Neural progenitor cell (in vitro differentiated cells): Measurements from ENCODE around the gene TXNDC17. TPM values are rescaled to one million over a fixed set of nuclear protein-coding genes. Genes with fewer than 3 reads are reported as not detected.

Source experiments
- DNase-seq: peaks from one replicate; pipeline ENCODE4 v3.0.0-alpha.2; 2016; ENCODE audit warnings: low spot score
- H2AFZ ChIP-seq: fragments of 200-600 bp; sonication (generic); replicated peaks from 2 replicates; pipeline ENCODE4 v1.6.1; 2016; ENCODE audit warnings: antibody characterized with exemption
- H3F3A ChIP-seq: fragments of 200-600 bp; sonication (generic); 2 replicates; pipeline ENCODE4 v1.6.1; 2016; ENCODE audit warnings: antibody characterized with exemption, low read depth
- H3K27ac ChIP-seq: fragments of 200-600 bp; sonication (generic); 2 replicates; pipeline ENCODE4 v1.5.1; 2016; ENCODE audit warnings: mild to moderate bottlenecking
- H3K27me3 ChIP-seq: fragments of 200-600 bp; sonication (generic); 2 replicates; pipeline ENCODE4 v1.6.1; 2016; ENCODE audit warnings: mild to moderate bottlenecking, moderate library complexity
- H3K36me3 ChIP-seq: fragments of 200-600 bp; sonication (generic); 2 replicates; pipeline ENCODE4 v1.5.1; 2016
- H3K4me1 ChIP-seq: fragments of 200-600 bp; sonication (generic); 2 replicates; pipeline ENCODE4 v1.6.1; 2016; ENCODE audit warnings: mixed run types
- H3K4me2 ChIP-seq: fragments of 200-600 bp; sonication (generic); 2 replicates; pipeline ENCODE4 v1.6.1; 2016
- H3K4me3 ChIP-seq: fragments of 200-600 bp; sonication (generic); 2 replicates; pipeline ENCODE4 v1.5.1; 2016
- H3K79me2 ChIP-seq: fragments of 200-600 bp; sonication (generic); 2 replicates; pipeline ENCODE4 v1.6.1; 2016; ENCODE audit warnings: low read depth
- H3K9ac ChIP-seq: fragments of 200-600 bp; sonication (generic); 2 replicates; pipeline ENCODE4 v1.6.1; 2016
- H3K9me3 ChIP-seq: fragments of 200-600 bp; sonication (generic); 2 replicates; pipeline ENCODE4 v1.5.1; 2016; ENCODE audit warnings: low read depth
- H4K20me1 ChIP-seq: fragments of 200-600 bp; sonication (generic); 2 replicates; pipeline ENCODE4 v1.6.1; 2016; ENCODE audit warnings: low read depth
- H3K27ac Mint-ChIP-seq: 3 replicates; pipeline ENCODE4 v1.8.0; 2021; ENCODE audit warnings: mixed read lengths
- H3K27me3 Mint-ChIP-seq: 2 replicates; pipeline ENCODE4 v1.8.0; 2022; ENCODE audit warnings: low read depth, mild to moderate bottlenecking, inconsistent platforms, moderate library complexity, mixed read lengths; ENCODE audit not compliant: insufficient read depth
- H3K36me3 Mint-ChIP-seq: 3 replicates; pipeline ENCODE4 v1.8.0; 2021; ENCODE audit warnings: mixed read lengths
- H3K4me1 Mint-ChIP-seq: 3 replicates; pipeline ENCODE4 v1.8.0; 2021; ENCODE audit warnings: mixed read lengths
- H3K4me3 Mint-ChIP-seq: 3 replicates; pipeline ENCODE4 v1.8.0; 2021; ENCODE audit warnings: mild to moderate bottlenecking, moderate library complexity, mixed read lengths
- H3K9me3 Mint-ChIP-seq: 3 replicates; pipeline ENCODE4 v1.8.0; 2020; ENCODE audit warnings: mixed read lengths
- EZH2 ChIP-seq: fragments of 200-600 bp; sonication (generic); IDR thresholded peaks from 2 replicates; pipeline ENCODE4 v1.6.1; 2017; ENCODE audit warnings: antibody characterized with exemption, mild to moderate bottlenecking, moderate library complexity
- EZH2phosphoT487 ChIP-seq: fragments of 200-600 bp; sonication (generic); IDR thresholded peaks from 2 replicates; pipeline ENCODE4 v1.6.1; 2017; ENCODE audit warnings: antibody characterized with exemption
- total RNA-seq: library from RNA; depleted of rRNA; stranded (reverse); fragments of >200 nt; gene quantifications from 2 replicates; pipeline ENCODE4 v1.2.3, GENCODE V29; 2015; ENCODE audit warnings: low replicate concordance
- TF ChIP-seq, protein P1 (sequence below): fragments of 200-600 bp; sonication (generic); IDR thresholded peaks from 2 replicates; pipeline ENCODE4 v1.5.1; 2017; ENCODE audit warnings: antibody characterized with exemption, mild to moderate bottlenecking

Gene TXNDC17
- total RNA-seq, 1 donor from 2014 or later, result 175 TPM

- no peak for DNase-seq
- TF ChIP-seq, protein P1, sequence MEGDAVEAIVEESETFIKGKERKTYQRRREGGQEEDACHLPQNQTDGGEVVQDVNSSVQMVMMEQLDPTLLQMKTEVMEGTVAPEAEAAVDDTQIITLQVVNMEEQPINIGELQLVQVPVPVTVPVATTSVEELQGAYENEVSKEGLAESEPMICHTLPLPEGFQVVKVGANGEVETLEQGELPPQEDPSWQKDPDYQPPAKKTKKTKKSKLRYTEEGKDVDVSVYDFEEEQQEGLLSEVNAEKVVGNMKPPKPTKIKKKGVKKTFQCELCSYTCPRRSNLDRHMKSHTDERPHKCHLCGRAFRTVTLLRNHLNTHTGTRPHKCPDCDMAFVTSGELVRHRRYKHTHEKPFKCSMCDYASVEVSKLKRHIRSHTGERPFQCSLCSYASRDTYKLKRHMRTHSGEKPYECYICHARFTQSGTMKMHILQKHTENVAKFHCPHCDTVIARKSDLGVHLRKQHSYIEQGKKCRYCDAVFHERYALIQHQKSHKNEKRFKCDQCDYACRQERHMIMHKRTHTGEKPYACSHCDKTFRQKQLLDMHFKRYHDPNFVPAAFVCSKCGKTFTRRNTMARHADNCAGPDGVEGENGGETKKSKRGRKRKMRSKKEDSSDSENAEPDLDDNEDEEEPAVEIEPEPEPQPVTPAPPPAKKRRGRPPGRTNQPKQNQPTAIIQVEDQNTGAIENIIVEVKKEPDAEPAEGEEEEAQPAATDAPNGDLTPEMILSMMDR, result no peak
- TF ChIP-seq EZH2phosphoT487 (no peak), EZH2 (no peak)
- no peaks in the 10 kb centered on the region for H3K27me3 ChIP-seq
- H4K20me1 ChIP-seq, result no peaks in the 10 kb centered on the region
- Mint-ChIP-seq H3K36me3 (peaks cover 30% of the 10 kb centered on the region), H3K4me1 (no peaks in the 10 kb centered on the region), H3K4me3 (no peak overlapping the region), H3K9me3 (no peaks in the 10 kb centered on the region), H3K27ac (no peak overlapping the region), H3K27me3 (no peaks in the 10 kb centered on the region)
- no peaks in the 10 kb centered on the region for H3F3A ChIP-seq
- H3K4me2 ChIP-seq, result no peak overlapping the region
- H3K9me3 ChIP-seq, result no peaks in the 10 kb centered on the region
- H3K27ac ChIP-seq, result no peak overlapping the region
- no peaks in the 10 kb centered on the region for H3K79me2 ChIP-seq
- no peak overlapping the region for H3K9ac ChIP-seq
- H3K36me3 ChIP-seq, result peaks cover 24% of the 10 kb centered on the region
- H2AFZ ChIP-seq, result no peak overlapping the region
- H3K4me1 ChIP-seq, result no peaks in the 10 kb centered on the region
- no peak overlapping the region for H3K4me3 ChIP-seq
Measured at GRCh38 chr17:6597727-6598126, 43.1 kb upstream of the TXNDC17 start.

DNA sequence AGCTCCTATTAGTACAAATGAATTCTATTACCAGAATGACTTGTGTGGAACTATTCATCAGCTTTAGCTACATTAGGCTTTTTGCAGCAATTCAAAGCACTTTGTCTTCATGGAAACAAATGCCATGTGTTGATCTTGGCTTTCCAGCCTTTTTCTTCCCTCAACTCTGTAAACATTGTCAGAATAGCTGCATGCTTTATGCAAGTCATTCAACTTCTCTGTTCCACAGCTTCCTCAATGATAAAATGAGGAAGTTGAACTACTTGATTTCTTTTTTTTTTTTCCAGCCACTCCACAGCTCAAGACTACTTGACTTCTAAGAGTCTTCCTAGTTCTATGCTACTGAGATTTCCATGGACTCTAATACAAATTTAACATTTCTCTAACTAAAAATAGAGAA is 41.5 kb upstream of the TXNDC17 start:
- TF ChIP-seq EZH2phosphoT487, result no peak
- TF ChIP-seq EZH2, result no peak
- TF ChIP-seq, protein P1, result no peak
- Mint-ChIP-seq H3K4me3 (no peak overlapping the region), H3K27me3 (no peaks in the 10 kb centered on the region), H3K4me1 (no peaks in the 10 kb centered on the region), H3K36me3 (peaks cover 22% of the 10 kb centered on the region), H3K27ac (no peak overlapping the region), H3K9me3 (no peaks in the 10 kb centered on the region)
- no peaks in the 10 kb centered on the region for H3F3A ChIP-seq
- no peak overlapping the region for H3K4me2 ChIP-seq
- H3K36me3 ChIP-seq, result peaks cover 18% of the 10 kb centered on the region
- H3K9me3 ChIP-seq, result no peaks in the 10 kb centered on the region
- no peaks in the 10 kb centered on the region for H3K79me2 ChIP-seq
- no peak overlapping the region for H2AFZ ChIP-seq
- H3K27me3 ChIP-seq, result no peaks in the 10 kb centered on the region
- no peaks in the 10 kb centered on the region for H4K20me1 ChIP-seq
- H3K4me3 ChIP-seq, result no peak overlapping the region
- no peak for DNase-seq
- no peak overlapping the region for H3K27ac ChIP-seq
- no peak overlapping the region for H3K9ac ChIP-seq
- no peaks in the 10 kb centered on the region for H3K4me1 ChIP-seq

DNA sequence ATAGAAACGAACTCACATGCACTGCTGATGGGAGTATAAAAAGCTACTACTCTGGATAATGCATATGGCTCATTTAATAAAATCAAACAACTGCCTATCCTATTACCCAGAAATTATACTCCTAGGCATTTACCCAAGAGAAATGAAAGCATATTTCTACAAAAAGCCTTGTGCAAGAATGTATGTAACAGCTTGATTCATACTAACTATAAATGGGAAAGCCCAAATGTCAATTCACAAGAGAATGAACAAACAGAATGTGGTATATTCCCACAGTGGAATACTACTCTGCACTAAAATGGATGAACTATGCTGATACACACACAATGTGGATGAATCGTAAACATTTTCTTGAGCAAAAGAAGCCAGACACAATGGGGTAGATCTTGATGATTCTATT is 38.7 kb upstream of the TXNDC17 start:
- DNase-seq, result no peak
- no peaks in the 10 kb centered on the region for H3K9me3 ChIP-seq
- no peaks in the 10 kb centered on the region for H3K79me2 ChIP-seq
- H4K20me1 ChIP-seq, result no peaks in the 10 kb centered on the region
- no peak overlapping the region for H3K4me3 Mint-ChIP-seq
- no peak overlapping the region for H3K4me2 ChIP-seq
- no peaks in the 10 kb centered on the region for H3K27me3 ChIP-seq
- peaks cover 11% of the 10 kb centered on the region for H3K36me3 ChIP-seq
- H3K27me3 Mint-ChIP-seq, result peaks cover 4% of the 10 kb centered on the region
- H3K27ac ChIP-seq, result no peak overlapping the region
- no peak overlapping the region for H3K9ac ChIP-seq
- H2AFZ ChIP-seq, result no peak overlapping the region
- H3K4me1 Mint-ChIP-seq, result no peaks in the 10 kb centered on the region
- H3K4me1 ChIP-seq, result no peaks in the 10 kb centered on the region
- TF ChIP-seq, protein P1, result no peak
- no peak for TF ChIP-seq EZH2
- no peak for TF ChIP-seq EZH2phosphoT487
- H3K4me3 ChIP-seq, result no peak overlapping the region
- H3K9me3 Mint-ChIP-seq, result no peaks in the 10 kb centered on the region
- H3K27ac Mint-ChIP-seq, result no peak overlapping the region
- peaks cover 24% of the 10 kb centered on the region for H3K36me3 Mint-ChIP-seq
- H3F3A ChIP-seq, result no peaks in the 10 kb centered on the region
